CD14-positive monocyte (primary cell): ENCODE data around the gene QSOX1. TPM values are rescaled to one million over a fixed set of nuclear protein-coding genes. Genes with fewer than 3 reads are reported as not detected.
A peak's percentile ranks its signal among the peaks of the same experiment; 100 is the strongest.

Source experiments
- DNase-seq, 3 donors: peaks; one replicate each; pipeline ENCODE4 v3.0.0-alpha.2; 2011 to 2022
- H2AFZ ChIP-seq: 2 replicates; pipeline ENCODE4 v1.6.0; 2012; ENCODE audit warnings: mild to moderate bottlenecking, low read depth, low read length, inconsistent platforms; ENCODE audit not compliant: insufficient read depth, poor library complexity, severe bottlenecking
- H3K27ac ChIP-seq, 2 donors: 1 replicate in 1 of 2; 2 replicates in 1 of 2; pipeline ENCODE4 v1.5.1; 2012 to 2013; ENCODE audit warnings: low read length in 2 of 2, control low read depth in 1 of 2, inconsistent platforms in 1 of 2, low read depth in 1 of 2, mild to moderate bottlenecking in 1 of 2
- H3K27me3 ChIP-seq, 2 donors: one replicate each; pipeline versions ENCODE4 v1.6.0 to v1.6.1; 2011 to 2013; ENCODE audit warnings: low read length in 2 of 2; ENCODE audit not compliant: control insufficient read depth in 2 of 2, insufficient read depth in 2 of 2
- H3K36me3 ChIP-seq, 2 donors: replicated peaks in 1 of 2; 1 replicate in 1 of 2; 2 replicates in 1 of 2; pipeline versions ENCODE4 v1.5.1 to v1.6.1; 2012 to 2013; ENCODE audit warnings: low read length in 2 of 2, control low read depth in 1 of 2, inconsistent platforms in 1 of 2, mild to moderate bottlenecking in 1 of 2; ENCODE audit not compliant: insufficient read depth in 2 of 2, control insufficient read depth in 1 of 2
- H3K4me1 ChIP-seq, 2 donors: 1 replicate in 1 of 2; 2 replicates in 1 of 2; pipeline versions ENCODE4 v1.5.1 to v1.6.1; 2012 to 2013; ENCODE audit warnings: low read length in 2 of 2, control low read depth in 1 of 2, inconsistent platforms in 1 of 2, mild to moderate bottlenecking in 1 of 2, moderate library complexity in 1 of 2; ENCODE audit not compliant: insufficient read depth in 2 of 2, control insufficient read depth in 1 of 2
- H3K4me2 ChIP-seq: replicated peaks from 2 replicates; pipeline ENCODE3; 2012; ENCODE audit warnings: low read length, moderate library complexity, mild to moderate bottlenecking; ENCODE audit not compliant: poor library complexity, severe bottlenecking; ENCODE audit errors: extremely low read depth
- H3K4me3 ChIP-seq, 3 experiments: fragments of 200-600 bp in 1 of 3; sonication (generic) in 1 of 3; replicated peaks in 1 of 3; 1 replicate in 2 of 3; 2 replicates in 1 of 3; pipeline ENCODE4 v1.5.1; 2011 to 2013; ENCODE audit warnings: low read length in 3 of 3, mild to moderate bottlenecking in 3 of 3, control low read depth in 2 of 3, low read depth in 2 of 3, inconsistent platforms in 1 of 3, moderate library complexity in 1 of 3
- H3K79me2 ChIP-seq: 2 replicates; pipeline ENCODE4 v1.6.0; 2012; ENCODE audit warnings: mild to moderate bottlenecking, control low read depth, inconsistent platforms, low read length, moderate library complexity; ENCODE audit not compliant: insufficient read depth
- H3K9ac ChIP-seq: 2 replicates; pipeline ENCODE4 v1.6.0; 2017; ENCODE audit warnings: low read length, mild to moderate bottlenecking; ENCODE audit not compliant: insufficient read depth, poor library complexity, severe bottlenecking
- H3K9me3 ChIP-seq, 2 donors: replicated peaks in 1 of 2; 1 replicate in 1 of 2; 2 replicates in 1 of 2; pipeline versions ENCODE4 v1.5.1 to v1.6.1; 2012 to 2013; ENCODE audit warnings: low read length in 2 of 2, control low read depth in 1 of 2; ENCODE audit not compliant: control insufficient read depth in 1 of 2, insufficient read depth in 1 of 2
- H4K20me1 ChIP-seq: 2 replicates; pipeline ENCODE4 v1.6.0; 2012; ENCODE audit warnings: mild to moderate bottlenecking, low read length, control low read depth, moderate library complexity; ENCODE audit not compliant: insufficient read depth
- H3K27ac Mint-ChIP-seq, 7 donors: one replicate each; pipeline ENCODE4 v1.8.0; 2020; ENCODE audit warnings: mild to moderate bottlenecking in 7 of 7, mixed read lengths in 7 of 7, moderate library complexity in 6 of 7, inconsistent platforms in 2 of 7
- H3K27me3 Mint-ChIP-seq, 3 donors: one replicate each; pipeline ENCODE4 v1.8.0; 2021 to 2022; ENCODE audit warnings: low read depth in 3 of 3, mild to moderate bottlenecking in 3 of 3, mixed read lengths in 3 of 3, moderate library complexity in 3 of 3, inconsistent platforms in 1 of 3
- H3K36me3 Mint-ChIP-seq, 2 donors: one replicate each; pipeline ENCODE4 v1.8.0; 2020; ENCODE audit warnings: mixed read lengths in 2 of 2, inconsistent platforms in 1 of 2, mild to moderate bottlenecking in 1 of 2
- H3K4me1 Mint-ChIP-seq: one replicate; pipeline ENCODE4 v1.8.0; 2020; ENCODE audit warnings: mild to moderate bottlenecking, mixed read lengths
- H3K4me3 Mint-ChIP-seq, 2 donors: one replicate each; pipeline ENCODE4 v1.8.0; 2020; ENCODE audit warnings: mild to moderate bottlenecking in 2 of 2, mixed read lengths in 2 of 2, moderate library complexity in 1 of 2
- H3K9me3 Mint-ChIP-seq, 7 donors: one replicate each; pipeline ENCODE4 v1.8.0; 2020 to 2022; ENCODE audit warnings: mixed read lengths in 7 of 7, mild to moderate bottlenecking in 6 of 7, moderate library complexity in 6 of 7, inconsistent platforms in 2 of 7
- CTCF ChIP-seq: fragments of 200-600 bp; IDR thresholded peaks from one replicate; pipeline ENCODE4 v1.8.0; 2022; ENCODE audit warnings: antibody characterized with exemption, mild to moderate bottlenecking
- WGBS: methylation state at CpG from one replicate; pipeline ENCODE4 v1.1.5; 2013; ENCODE audit warnings: missing lambda C conversion rate; ENCODE audit not compliant: insufficient coverage; 5-methylcytosine and 5-hydroxymethylcytosine counted together
- intact Hi-C, 2 donors: fragments of 100-400 bp; cut with micrococcal nuclease; formaldehyde crosslinking; loops; one replicate each; pipeline versions ENCODE4 v1.15.0 to v1.15.1; 2023
- polyA plus RNA-seq, 3 donors: library from polyadenylated mRNA; depleted of rRNA in 1 of 3; unstranded in 2 of 3; stranded (reverse) in 1 of 3; fragments of 300-500 nt in 2 of 3; fragments of >200 nt in 1 of 3; fragmentation: Illumina TruSeq in 2 of 3; gene quantifications; 1 replicate in 2 of 3; 2 replicates in 1 of 3; pipeline ENCODE4 v1.2.3, GENCODE V29; 2012 to 2021

Gene QSOX1
- polyA plus RNA-seq, 3 donors = 34.5 to 86.5 (median 35.8) TPM

DNA sequence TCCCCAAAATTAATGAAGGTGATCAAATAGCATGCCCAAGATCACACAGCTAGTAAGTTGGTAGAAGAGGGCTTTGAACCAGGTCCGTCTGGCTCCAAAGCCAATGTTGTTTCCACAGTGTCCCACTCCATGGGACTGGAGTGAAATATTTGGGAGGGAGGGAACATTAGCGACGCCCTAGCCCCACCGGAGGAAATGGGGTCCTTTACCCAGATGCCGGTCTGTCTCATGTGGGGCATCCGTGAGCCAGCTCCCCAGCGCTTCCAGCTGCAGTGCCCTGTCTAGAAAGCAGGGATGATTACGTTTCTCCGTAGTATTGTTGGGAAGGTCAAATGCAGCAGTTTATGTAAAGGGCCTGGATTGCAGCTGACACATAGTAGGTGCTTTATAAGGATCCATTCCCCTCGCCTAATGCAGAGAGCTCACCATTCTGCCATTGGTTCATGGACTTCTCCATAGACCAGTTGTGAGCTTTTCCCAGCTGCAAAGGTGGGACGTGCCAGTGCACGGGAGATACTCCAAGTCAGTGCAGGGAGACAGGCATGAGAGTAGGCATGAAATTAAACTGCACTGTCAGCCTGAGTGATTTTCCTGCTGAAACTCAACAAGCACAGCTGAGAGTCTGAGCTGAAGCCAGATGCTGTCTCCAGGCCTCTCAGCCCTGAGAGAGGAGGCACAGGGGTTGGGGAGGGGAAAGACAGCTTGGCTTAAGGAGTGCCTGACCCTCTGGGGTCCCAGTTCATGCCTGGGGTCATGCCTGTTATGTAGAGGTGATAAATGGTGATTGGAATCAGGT lies 24.7 kb downstream of the QSOX1 start:
- no peaks in the 10 kb centered on the region for H3K9me3 Mint-ChIP-seq
- peaks cover 77 to 98% of the 10 kb centered on the region in 2 donors for H3K36me3 Mint-ChIP-seq
- no peak overlapping the region for H3K4me2 ChIP-seq
- DNase-seq = no peak
- peak overlapping the region in 1 of 7 donors; percentile 61 for H3K27ac Mint-ChIP-seq
- H3K4me3 Mint-ChIP-seq = no peak overlapping the region
- H3K27ac ChIP-seq = no peak overlapping the region
- peaks cover 70 to 97% of the 10 kb centered on the region in 2 donors for H3K36me3 ChIP-seq
- no peak overlapping the region for H3K4me3 ChIP-seq
- no peaks in the 10 kb centered on the region for H3K9me3 ChIP-seq
- 95% methylated on average over 12 of the region's 12 CpGs for WGBS
- H3K4me1 Mint-ChIP-seq = no peaks in the 10 kb centered on the region
- intact Hi-C loops = loop anchor here in 1 of 2 donors (5.0 kb wide), 1 partner anchor 72 kb away; no protein-coding TSS in a partner anchor
- H3K27me3 ChIP-seq = no peaks in the 10 kb centered on the region
- H3K9ac ChIP-seq = no peak overlapping the region
- H3K27me3 Mint-ChIP-seq = peaks cover 0 to 2% (median 0%) of the 10 kb centered on the region in 3 donors
- no peak overlapping the region for H2AFZ ChIP-seq
- no peaks in the 10 kb centered on the region for H3K4me1 ChIP-seq
- H3K79me2 ChIP-seq = no peaks in the 10 kb centered on the region
- H4K20me1 ChIP-seq = peaks cover 26% of the 10 kb centered on the region
- TF ChIP-seq CTCF = peak; percentile 57

DNA sequence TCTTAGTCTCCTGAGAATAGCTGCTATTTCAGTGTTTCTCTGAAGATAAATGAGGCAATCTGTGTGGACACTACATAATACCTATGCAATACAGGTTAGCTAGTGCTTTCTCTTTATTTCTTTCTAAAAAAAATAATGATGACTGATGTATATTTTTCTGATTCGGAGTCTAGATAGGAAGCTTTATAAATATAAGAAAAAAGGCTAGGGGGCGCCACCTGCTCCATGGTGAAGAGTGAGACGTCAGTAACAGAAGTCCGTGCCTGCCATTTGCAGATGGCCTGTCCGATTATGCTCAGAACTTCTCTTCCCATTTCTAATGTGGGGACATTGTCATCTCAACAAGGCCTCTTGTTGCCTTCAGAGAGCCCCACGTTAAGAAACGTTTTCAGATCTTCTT lies 26.4 kb downstream of the QSOX1 start:
- H3K4me3 ChIP-seq = no peak overlapping the region
- H3K27me3 ChIP-seq = no peaks in the 10 kb centered on the region
- H3K27me3 Mint-ChIP-seq = peaks cover 0 to 2% (median 0%) of the 10 kb centered on the region in 3 donors
- H3K9me3 ChIP-seq = no peaks in the 10 kb centered on the region
- H3K4me2 ChIP-seq = no peak overlapping the region
- H3K27ac ChIP-seq = no peak overlapping the region
- peaks cover 83 to 98% of the 10 kb centered on the region in 2 donors for H3K36me3 Mint-ChIP-seq
- no peaks in the 10 kb centered on the region for H3K4me1 ChIP-seq
- no peaks in the 10 kb centered on the region for H3K4me1 Mint-ChIP-seq
- DNase-seq = peak in 1 of 3 donors; percentile 16
- intact Hi-C loops = no loop called here
- peaks cover 74 to 97% of the 10 kb centered on the region in 2 donors for H3K36me3 ChIP-seq
- H4K20me1 ChIP-seq = peaks cover 20% of the 10 kb centered on the region
- no peak overlapping the region for H2AFZ ChIP-seq
- H3K9ac ChIP-seq = no peak overlapping the region
- H3K9me3 Mint-ChIP-seq = no peaks in the 10 kb centered on the region
- no peak overlapping the region for H3K27ac Mint-ChIP-seq
- no peaks in the 10 kb centered on the region for H3K79me2 ChIP-seq
- WGBS = 70% methylated on average over 2 of the region's 7 CpGs
- TF ChIP-seq CTCF = peak; percentile 61
- H3K4me3 Mint-ChIP-seq = no peak overlapping the region
